GM23248 (cell line): ENCODE results near the gene UBAC1. TPM values are rescaled to one million over a fixed set of nuclear protein-coding genes. Genes with fewer than 3 reads are reported as not detected.

ENCODE experiments used
- DNase-seq: peaks from one replicate; pipeline ENCODE4 v3.0.0-alpha.2; 2015
- H2AFZ ChIP-seq: fragments of 200-600 bp; sonication (generic); 2 replicates; pipeline ENCODE4 v1.6.1; 2016; ENCODE audit warnings: antibody characterized with exemption
- H3F3A ChIP-seq: fragments of 200-600 bp; sonication (generic); 2 replicates; pipeline ENCODE4 v1.6.1; 2016; ENCODE audit warnings: mild to moderate bottlenecking, antibody characterized with exemption, mixed run types; ENCODE audit not compliant: insufficient read depth
- H3K27ac ChIP-seq: fragments of 200-600 bp; sonication (generic); 2 replicates; pipeline ENCODE4 v1.5.1; 2016; ENCODE audit warnings: mild to moderate bottlenecking
- H3K27me3 ChIP-seq: fragments of 200-600 bp; sonication (generic); replicated peaks from 2 replicates; pipeline ENCODE4 v1.6.1; 2016; ENCODE audit warnings: mild to moderate bottlenecking; ENCODE audit not compliant: insufficient read depth
- H3K36me3 ChIP-seq: fragments of 200-600 bp; sonication (generic); 2 replicates; pipeline ENCODE4 v1.6.1; 2016; ENCODE audit warnings: low read depth, mild to moderate bottlenecking
- H3K4me1 ChIP-seq: fragments of 200-600 bp; sonication (generic); 2 replicates; pipeline ENCODE4 v1.6.1; 2016; ENCODE audit warnings: mild to moderate bottlenecking; ENCODE audit not compliant: insufficient read depth
- H3K4me2 ChIP-seq: fragments of 200-600 bp; sonication (generic); one replicate; pipeline ENCODE4 v1.6.1; 2016; ENCODE audit warnings: mild to moderate bottlenecking; ENCODE audit not compliant: unreplicated experiment
- H3K4me3 ChIP-seq: fragments of 200-600 bp; sonication (generic); 2 replicates; pipeline ENCODE4 v1.5.1; 2016; ENCODE audit warnings: mild to moderate bottlenecking
- H3K79me2 ChIP-seq: fragments of 200-600 bp; sonication (generic); 2 replicates; pipeline ENCODE4 v1.6.1; 2016; ENCODE audit warnings: mild to moderate bottlenecking; ENCODE audit not compliant: insufficient read depth
- H3K9ac ChIP-seq: fragments of 200-600 bp; sonication (generic); 2 replicates; pipeline ENCODE4 v1.6.1; 2016; ENCODE audit warnings: mild to moderate bottlenecking
- H3K9me2 ChIP-seq: fragments of 200-600 bp; sonication (generic); 2 replicates; pipeline ENCODE4 v1.6.1; 2016; ENCODE audit warnings: mixed run types, mild to moderate bottlenecking, moderate library complexity; ENCODE audit not compliant: insufficient read depth
- H3K9me3 ChIP-seq: fragments of 200-600 bp; sonication (generic); one replicate; pipeline ENCODE4 v1.6.1; 2017; ENCODE audit warnings: low read depth
- H4K20me1 ChIP-seq: fragments of 200-600 bp; sonication (generic); 2 replicates; pipeline ENCODE4 v1.6.0; 2016; ENCODE audit not compliant: insufficient read depth
- EZH2 ChIP-seq: fragments of 200-600 bp; sonication (generic); IDR thresholded peaks from 2 replicates; pipeline ENCODE4 v1.6.1; 2018; ENCODE audit warnings: antibody characterized with exemption, mild to moderate bottlenecking; ENCODE audit not compliant: insufficient read depth, poor library complexity, severe bottlenecking
- EZH2phosphoT487 ChIP-seq: fragments of 200-600 bp; sonication (generic); IDR thresholded peaks from 2 replicates; pipeline ENCODE4 v1.6.1; 2018; ENCODE audit warnings: antibody characterized with exemption, moderate library complexity, mild to moderate bottlenecking, low read depth; ENCODE audit not compliant: insufficient read depth
- WGBS, 2 experiments: methylation state at CpG; one replicate each; pipeline ENCODE4 v1.1.6; 2015 to 2017; ENCODE audit warnings: low lambda C conversion rate in 2 of 2, low coverage in 1 of 2; ENCODE audit errors: missing lambda C conversion rate in 2 of 2; 5-methylcytosine and 5-hydroxymethylcytosine counted together
- in situ Hi-C: fragments of 300-500 bp; cut with MboI; formaldehyde crosslinking; loops from 2 replicates; pipeline ENCODE4 v1.15.0; 2020
- polyA plus RNA-seq: library from polyadenylated mRNA; unstranded; fragments of >200 nt; fragmentation: Nextera tagmentation; extraction: Ambion mirVana; gene quantifications from 2 replicates; pipeline ENCODE4 v1.2.1, GENCODE V29; 2016
- total RNA-seq: library from RNA; depleted of rRNA; stranded (reverse); fragments of >200 nt; shearing (Covaris generic); gene quantifications from 2 replicates; pipeline ENCODE4 v1.2.3, GENCODE V29; 2014

The UBAC1 gene
- total and polyA plus RNA-seq, 2 experiments from 2014 or later: 29.4 to 45.9 TPM

- Histone ChIP-seq H3K4me3 (no peak overlapping the region), H3K27me3 (peaks cover 27% of the 10 kb centered on the region), H3K9me2 (no peaks in the 10 kb centered on the region), H4K20me1 (no peaks in the 10 kb centered on the region), H3F3A (0 out of 2 replicates have a peak, but pooled peaks cover 4% of the 10 kb centered on the region), H3K9me3 (no peaks in the 10 kb centered on the region), H3K9ac (no peak overlapping the region), H3K79me2 (no peaks in the 10 kb centered on the region), H3K36me3 (no peaks in the 10 kb centered on the region), H3K4me1 (no peaks in the 10 kb centered on the region), H3K27ac (no peak overlapping the region), H3K4me2 (no peak overlapping the region), H2AFZ (no peak overlapping the region)
- 32% methylated on average over 26 of the region's 26 CpGs for WGBS, 2 experiments
- DNase-seq: no peak
- TF ChIP-seq EZH2 (peak; percentile 63), EZH2phosphoT487 (no peak)
- in situ Hi-C loops: no loop called here
Measured at GRCh38 chr9:135983208-135984071, 22.3 kb upstream of the UBAC1 start.

- WGBS, 2 experiments: 55 to 61% methylated on average over 24 of the region's 24 CpGs
- no peaks in the 10 kb centered on the region for H4K20me1 ChIP-seq
- no peaks in the 10 kb centered on the region for H3K79me2 ChIP-seq
- no peak for DNase-seq
- H3K27me3 ChIP-seq: peaks cover 27% of the 10 kb centered on the region
- H3K4me2 ChIP-seq: no peak overlapping the region
- no peak overlapping the region for H2AFZ ChIP-seq
- no peak overlapping the region for H3K9ac ChIP-seq
- H3F3A ChIP-seq: 0 out of 2 replicates have a peak, but pooled peaks cover 4% of the 10 kb centered on the region
- H3K9me2 ChIP-seq: no peaks in the 10 kb centered on the region
- in situ Hi-C loops: no loop called here
- no peaks in the 10 kb centered on the region for H3K36me3 ChIP-seq
- no peak overlapping the region for H3K27ac ChIP-seq
- H3K4me1 ChIP-seq: no peaks in the 10 kb centered on the region
- no peaks in the 10 kb centered on the region for H3K9me3 ChIP-seq
- H3K4me3 ChIP-seq: no peak overlapping the region
- no peak for TF ChIP-seq EZH2
- TF ChIP-seq EZH2phosphoT487: no peak
Measured at GRCh38 chr9:135982499-135983207, 21.5 kb upstream of the UBAC1 start.

- WGBS, 2 experiments: 75 to 80% methylated on average over 19 to 27 of the region's 29 CpGs
- no peak for DNase-seq
- Histone ChIP-seq H3K9me2 (no peaks in the 10 kb centered on the region), H3K79me2 (no peaks in the 10 kb centered on the region), H3K36me3 (no peaks in the 10 kb centered on the region), H3K4me1 (no peaks in the 10 kb centered on the region), H3K4me3 (no peak overlapping the region), H4K20me1 (no peaks in the 10 kb centered on the region), H3K9me3 (no peaks in the 10 kb centered on the region), H2AFZ (no peak overlapping the region), H3K27me3 (peaks cover 27% of the 10 kb centered on the region), H3K27ac (no peak overlapping the region), H3K4me2 (no peak overlapping the region), H3K9ac (no peak overlapping the region), H3F3A (0 out of 2 replicates have a peak, but pooled peaks cover 4% of the 10 kb centered on the region)
- no peak for TF ChIP-seq EZH2phosphoT487
- no peak for TF ChIP-seq EZH2
- in situ Hi-C loops: no loop called here
Measured at GRCh38 chr9:135980926-135981630, 19.9 kb upstream of the UBAC1 start.

GRCh38 chr9:135979547-135980166 lies 18.5 kb upstream of the UBAC1 start:
- in situ Hi-C loops: no loop called here
- no peak for TF ChIP-seq EZH2phosphoT487
- no peak for TF ChIP-seq EZH2
- no peaks in the 10 kb centered on the region for H3K4me1 ChIP-seq
- H4K20me1 ChIP-seq: no peaks in the 10 kb centered on the region
- H3K9me3 ChIP-seq: no peaks in the 10 kb centered on the region
- peaks cover 23% of the 10 kb centered on the region for H3K27me3 ChIP-seq
- H3K9me2 ChIP-seq: no peaks in the 10 kb centered on the region
- no peak overlapping the region for H3K4me2 ChIP-seq
- no peak overlapping the region for H3K4me3 ChIP-seq
- H3K27ac ChIP-seq: no peak overlapping the region
- WGBS, 2 experiments: 49% methylated on average over 19 of the region's 19 CpGs
- 0 out of 2 replicates have a peak, but pooled peaks cover 4% of the 10 kb centered on the region for H3F3A ChIP-seq
- H3K9ac ChIP-seq: no peak overlapping the region
- DNase-seq: no peak
- H2AFZ ChIP-seq: no peak overlapping the region
- H3K36me3 ChIP-seq: no peaks in the 10 kb centered on the region
- H3K79me2 ChIP-seq: no peaks in the 10 kb centered on the region
